Natural killer cell (primary cell): Measurements from ENCODE around the gene SLX4IP. TPM values are rescaled to one million over a fixed set of nuclear protein-coding genes. Genes with fewer than 3 reads are reported as not detected.

Source experiments
- ATAC-seq, 3 donors: fragments of 150-1000 bp in 2 of 3; fragments of 200-7000 bp in 1 of 3; cut with Tn5 transposase; 1 replicate in 1 of 3; 2 replicates in 2 of 3; pipeline ENCODE4 v1.10.0; 2021; ENCODE audit warnings: mild to moderate bottlenecking in 2 of 3, moderate library complexity in 2 of 3
- DNase-seq, 2 donors: peaks; one replicate each; pipeline versions ENCODE4 v3.0.0 to v3.0.0-alpha.2; 2013 to 2021; ENCODE audit warnings: mixed read lengths in 1 of 2
- H3K27ac ChIP-seq: one replicate; pipeline ENCODE4 v1.5.1; 2013; ENCODE audit warnings: mild to moderate bottlenecking, low read length
- H3K27me3 ChIP-seq: one replicate; pipeline ENCODE4 v1.6.1; 2013; ENCODE audit warnings: low read length; ENCODE audit not compliant: control insufficient read depth, insufficient read depth
- H3K36me3 ChIP-seq: one replicate; pipeline ENCODE4 v1.6.1; 2013; ENCODE audit warnings: low read length; ENCODE audit not compliant: control insufficient read depth, insufficient read depth
- H3K4me1 ChIP-seq: one replicate; pipeline ENCODE4 v1.6.1; 2013; ENCODE audit warnings: low read length; ENCODE audit not compliant: control insufficient read depth, insufficient read depth
- H3K4me3 ChIP-seq: one replicate; pipeline ENCODE4 v1.5.1; 2013; ENCODE audit warnings: low read length
- H3K9me3 ChIP-seq: one replicate; pipeline ENCODE4 v1.6.1; 2013; ENCODE audit warnings: low read length; ENCODE audit not compliant: control insufficient read depth, insufficient read depth
- H3K27ac Mint-ChIP-seq, 2 donors: one replicate each; pipeline ENCODE4 v1.8.0; 2022; ENCODE audit warnings: mild to moderate bottlenecking in 2 of 2, mixed read lengths in 2 of 2, moderate library complexity in 1 of 2
- H3K27me3 Mint-ChIP-seq, 2 donors: one replicate each; pipeline ENCODE4 v1.8.0; 2022; ENCODE audit warnings: low read depth in 2 of 2, mixed read lengths in 2 of 2
- H3K36me3 Mint-ChIP-seq: one replicate; pipeline ENCODE4 v1.8.0; 2022; ENCODE audit warnings: mixed read lengths
- H3K4me1 Mint-ChIP-seq, 2 donors: one replicate each; pipeline ENCODE4 v1.8.0; 2022; ENCODE audit warnings: mixed read lengths in 2 of 2
- H3K4me3 Mint-ChIP-seq: one replicate; pipeline ENCODE4 v1.8.0; 2022; ENCODE audit warnings: mild to moderate bottlenecking, moderate library complexity, mixed read lengths
- H3K9me3 Mint-ChIP-seq, 2 donors: one replicate each; pipeline ENCODE4 v1.8.0; 2022; ENCODE audit warnings: mixed read lengths in 2 of 2
- WGBS: methylation state at CpG from one replicate; pipeline ENCODE4 v1.1.7; 2013; ENCODE audit warnings: missing lambda C conversion rate; ENCODE audit not compliant: insufficient coverage; 5-methylcytosine and 5-hydroxymethylcytosine counted together
- intact Hi-C: fragments of 100-400 bp; cut with micrococcal nuclease; formaldehyde crosslinking; loops from one replicate; pipeline ENCODE4 v1.14.2; 2022
- total RNA-seq, 4 donors: library from RNA; stranded (reverse); fragments of 120-200 nt in 1 of 4; gene quantifications; one replicate each; pipeline versions ENCODE4 v1.2.3 to v1.2.4, GENCODE V29; 2013 to 2022
- TF ChIP-seq, protein P1 (sequence below): fragments of 200-600 bp; IDR thresholded peaks from one replicate; pipeline ENCODE4 v1.8.0; 2022; ENCODE audit warnings: antibody characterized with exemption

SLX4IP gene
- total RNA-seq, 3 donors from 2014 or later (not counting 1 experiment from before 2014, with no cell fraction given) = 2.9 to 5.5 (median 5.2) TPM

DNA sequence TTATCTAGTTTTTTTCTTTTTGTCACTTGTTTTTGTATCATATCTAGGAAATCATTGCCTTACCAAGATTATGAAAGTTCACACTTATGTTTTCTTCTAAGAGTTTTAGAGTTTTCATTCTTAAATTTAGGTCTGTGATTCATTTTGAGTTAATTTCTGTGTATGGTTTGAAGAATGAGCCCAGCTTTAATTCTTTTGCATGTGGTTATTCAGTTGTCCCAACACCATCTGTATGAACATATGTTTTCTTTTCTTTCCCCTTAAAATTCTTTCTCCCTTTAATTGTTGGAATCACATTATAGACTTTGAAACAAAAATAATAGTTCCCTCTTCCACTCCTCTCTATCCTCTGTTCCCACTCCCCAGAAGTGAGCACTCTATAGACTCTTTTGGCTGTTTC is 85.4 kb downstream of the SLX4IP start:
- Histone ChIP-seq H3K27ac (no peak overlapping the region), H3K9me3 (no peaks in the 10 kb centered on the region), H3K36me3 (no peaks in the 10 kb centered on the region), H3K4me1 (peaks cover 5% of the 10 kb centered on the region), H3K27me3 (no peaks in the 10 kb centered on the region), H3K4me3 (no peak overlapping the region)
- peaks cover 37 to 39% of the 10 kb centered on the region in 2 donors for H3K4me1 Mint-ChIP-seq
- intact Hi-C loops = no loop called here
- TF ChIP-seq, protein P1, sequence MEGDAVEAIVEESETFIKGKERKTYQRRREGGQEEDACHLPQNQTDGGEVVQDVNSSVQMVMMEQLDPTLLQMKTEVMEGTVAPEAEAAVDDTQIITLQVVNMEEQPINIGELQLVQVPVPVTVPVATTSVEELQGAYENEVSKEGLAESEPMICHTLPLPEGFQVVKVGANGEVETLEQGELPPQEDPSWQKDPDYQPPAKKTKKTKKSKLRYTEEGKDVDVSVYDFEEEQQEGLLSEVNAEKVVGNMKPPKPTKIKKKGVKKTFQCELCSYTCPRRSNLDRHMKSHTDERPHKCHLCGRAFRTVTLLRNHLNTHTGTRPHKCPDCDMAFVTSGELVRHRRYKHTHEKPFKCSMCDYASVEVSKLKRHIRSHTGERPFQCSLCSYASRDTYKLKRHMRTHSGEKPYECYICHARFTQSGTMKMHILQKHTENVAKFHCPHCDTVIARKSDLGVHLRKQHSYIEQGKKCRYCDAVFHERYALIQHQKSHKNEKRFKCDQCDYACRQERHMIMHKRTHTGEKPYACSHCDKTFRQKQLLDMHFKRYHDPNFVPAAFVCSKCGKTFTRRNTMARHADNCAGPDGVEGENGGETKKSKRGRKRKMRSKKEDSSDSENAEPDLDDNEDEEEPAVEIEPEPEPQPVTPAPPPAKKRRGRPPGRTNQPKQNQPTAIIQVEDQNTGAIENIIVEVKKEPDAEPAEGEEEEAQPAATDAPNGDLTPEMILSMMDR = no peak
- no peak overlapping the region for H3K27ac Mint-ChIP-seq
- no peaks in the 10 kb centered on the region for H3K27me3 Mint-ChIP-seq
- H3K36me3 Mint-ChIP-seq = no peaks in the 10 kb centered on the region
- DNase-seq (no peak), ATAC-seq (no peak)
- H3K9me3 Mint-ChIP-seq = no peaks in the 10 kb centered on the region
- no peak overlapping the region for H3K4me3 Mint-ChIP-seq

DNA sequence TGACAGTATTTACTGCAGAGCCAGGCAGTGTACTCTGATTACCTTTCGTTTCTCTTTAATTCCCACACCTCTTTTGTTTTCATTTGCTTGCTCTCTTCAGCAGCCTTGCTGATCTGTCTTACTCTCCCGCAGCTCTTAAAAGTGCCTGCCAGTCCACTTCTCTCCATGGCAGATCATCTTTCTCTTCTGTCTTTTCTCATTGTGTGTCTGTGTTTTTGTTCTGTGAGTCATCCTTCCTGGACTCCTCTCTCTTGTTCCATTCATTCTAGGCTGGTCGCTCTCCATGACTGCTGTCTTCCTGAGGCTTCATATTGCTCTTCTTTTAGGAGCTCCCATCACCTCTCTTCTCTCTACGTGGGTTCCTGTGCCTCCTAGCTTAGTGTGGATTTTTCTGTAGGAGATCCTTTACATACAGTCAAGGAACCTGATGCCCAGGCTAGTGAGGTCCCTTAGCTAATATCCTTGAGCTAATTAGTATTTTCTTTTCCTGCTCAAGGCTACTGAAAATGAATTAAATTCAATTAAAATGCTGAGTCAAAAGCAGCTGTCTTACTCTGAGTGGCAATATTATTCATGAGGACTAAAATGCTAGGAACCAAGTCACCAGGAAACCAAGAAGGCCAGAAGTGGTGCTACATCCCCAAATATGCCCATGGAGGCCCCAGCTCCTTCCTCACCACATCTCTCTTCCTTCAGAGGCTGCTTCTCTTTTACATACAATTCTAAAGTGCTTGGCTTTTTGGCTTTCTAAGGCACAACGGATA is 86.1 kb downstream of the SLX4IP start:
- no peak overlapping the region for H3K27ac Mint-ChIP-seq
- H3K27me3 Mint-ChIP-seq = no peaks in the 10 kb centered on the region
- ATAC-seq (no peak), DNase-seq (no peak)
- Histone ChIP-seq H3K27ac (no peak overlapping the region), H3K36me3 (no peaks in the 10 kb centered on the region), H3K27me3 (no peaks in the 10 kb centered on the region), H3K4me1 (no peaks in the 10 kb centered on the region), H3K9me3 (no peaks in the 10 kb centered on the region), H3K4me3 (no peak overlapping the region)
- TF ChIP-seq, protein P1 = no peak
- WGBS = 75% methylated on average over 5 of the region's 5 CpGs
- no peaks in the 10 kb centered on the region for H3K9me3 Mint-ChIP-seq
- H3K4me1 Mint-ChIP-seq = peaks cover 32% of the 10 kb centered on the region in 2 donors
- no peaks in the 10 kb centered on the region for H3K36me3 Mint-ChIP-seq
- intact Hi-C loops = no loop called here
- no peak overlapping the region for H3K4me3 Mint-ChIP-seq

DNA sequence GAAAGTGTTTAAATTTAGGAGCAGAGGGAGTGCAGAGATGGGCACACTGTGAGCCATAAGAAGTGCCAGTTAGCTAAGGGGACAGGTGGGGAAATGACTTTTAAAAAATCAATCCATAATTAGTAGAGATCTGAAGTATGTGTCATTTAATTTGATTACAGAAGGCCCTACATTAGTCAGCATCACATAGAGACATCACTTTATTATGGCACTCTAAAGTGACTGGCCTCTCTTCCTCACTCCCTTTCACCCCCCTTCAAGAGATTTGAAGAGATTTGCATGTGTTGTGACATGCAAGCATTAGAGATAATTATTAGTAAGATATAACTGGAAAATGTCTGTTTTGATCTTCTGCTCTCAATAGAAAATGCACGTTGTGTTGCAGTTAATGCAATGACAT is 86.7 kb downstream of the SLX4IP start:
- intact Hi-C loops = no loop called here
- Mint-ChIP-seq H3K27ac (no peak overlapping the region), H3K9me3 (no peaks in the 10 kb centered on the region), H3K4me1 (peaks cover 27 to 32% of the 10 kb centered on the region in 2 donors), H3K4me3 (no peak overlapping the region), H3K36me3 (no peaks in the 10 kb centered on the region), H3K27me3 (no peaks in the 10 kb centered on the region)
- Histone ChIP-seq H3K9me3 (no peaks in the 10 kb centered on the region), H3K27ac (no peak overlapping the region), H3K4me3 (no peak overlapping the region), H3K27me3 (no peaks in the 10 kb centered on the region), H3K4me1 (no peaks in the 10 kb centered on the region), H3K36me3 (no peaks in the 10 kb centered on the region)
- no peak for ATAC-seq
- TF ChIP-seq, protein P1 = no peak
- no peak for DNase-seq
- 43% methylated on average over 1 of the region's 1 CpG for WGBS

DNA sequence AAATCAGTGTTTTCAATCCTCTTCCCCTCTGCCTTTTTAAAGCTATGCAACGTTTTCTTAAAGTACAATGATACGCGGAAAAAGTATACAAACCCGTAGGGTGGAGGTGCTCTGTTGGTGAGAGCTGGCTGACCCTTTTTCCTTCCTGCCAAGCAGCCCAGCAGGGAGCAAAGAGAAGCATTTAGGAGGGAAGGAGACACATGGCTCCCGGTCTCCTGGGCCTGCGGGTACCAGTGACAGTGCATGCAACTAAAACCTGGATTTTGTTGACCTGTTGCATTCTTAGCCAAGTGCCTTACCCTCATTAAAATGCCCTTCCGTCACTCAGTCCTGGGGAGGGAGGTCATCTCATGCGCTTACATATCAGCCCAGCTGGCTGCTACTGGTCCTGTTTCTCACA is 87.2 kb downstream of the SLX4IP start:
- no peaks in the 10 kb centered on the region for H3K27me3 Mint-ChIP-seq
- Histone ChIP-seq H3K4me1 (no peaks in the 10 kb centered on the region), H3K4me3 (no peak overlapping the region), H3K36me3 (no peaks in the 10 kb centered on the region), H3K27me3 (no peaks in the 10 kb centered on the region), H3K9me3 (no peaks in the 10 kb centered on the region), H3K27ac (no peak overlapping the region)
- H3K4me3 Mint-ChIP-seq = no peak overlapping the region
- ATAC-seq (no peak), DNase-seq (no peak)
- TF ChIP-seq, protein P1 = no peak
- intact Hi-C loops = no loop called here
- H3K27ac Mint-ChIP-seq = no peak overlapping the region
- no peaks in the 10 kb centered on the region for H3K9me3 Mint-ChIP-seq
- H3K4me1 Mint-ChIP-seq = peaks cover 24 to 32% of the 10 kb centered on the region in 2 donors
- H3K36me3 Mint-ChIP-seq = no peaks in the 10 kb centered on the region
- WGBS = 86% methylated on average over 8 of the region's 8 CpGs
